HG03378 (cell line): Measurements from ENCODE around the gene C1orf167.

ENCODE experiments used
- ATAC-seq: cut with Tn5 transposase; IDR thresholded peaks from one replicate; pipeline ENCODE4 v1.9.1; 2021; ENCODE audit warnings: mild to moderate bottlenecking, moderate library complexity; ENCODE audit not compliant: unreplicated experiment

C1orf167 gene

GRCh38 chr1:11759791-11760190, 2.2 kb upstream of the C1orf167 start:
- ATAC-seq, result no peak

- no peak for ATAC-seq
These were observed 708 bp upstream of the C1orf167 start for GRCh38 chr1:11761285-11761684.

DNA sequence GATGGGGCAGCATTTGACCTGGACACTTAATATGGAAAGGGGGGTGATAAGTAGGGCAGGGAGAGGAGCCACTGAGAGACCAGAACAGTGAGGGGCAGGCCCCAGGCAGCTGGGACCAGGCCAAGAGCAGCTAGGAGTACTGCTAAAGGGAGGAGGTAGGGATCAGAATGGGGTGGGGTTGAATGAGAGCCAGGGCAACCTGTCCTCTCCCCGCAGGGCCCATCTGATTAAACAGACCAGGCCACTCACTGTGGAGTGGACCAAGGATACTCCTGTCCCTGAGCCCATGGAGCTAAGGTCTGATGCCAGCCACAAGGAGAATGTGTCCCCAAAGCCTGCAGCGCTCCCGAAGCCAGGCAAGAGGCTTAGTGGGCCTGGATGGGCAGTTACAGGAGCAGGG, 2.1 kb downstream of the C1orf167 start:
- ATAC-seq, result no peak

GRCh38 chr1:11764519-11764918, 2.5 kb downstream of the C1orf167 start:
- ATAC-seq, result no peak

GRCh38 chr1:11765661-11766428, 3.9 kb downstream of the C1orf167 start:
- no peak for ATAC-seq

DNA sequence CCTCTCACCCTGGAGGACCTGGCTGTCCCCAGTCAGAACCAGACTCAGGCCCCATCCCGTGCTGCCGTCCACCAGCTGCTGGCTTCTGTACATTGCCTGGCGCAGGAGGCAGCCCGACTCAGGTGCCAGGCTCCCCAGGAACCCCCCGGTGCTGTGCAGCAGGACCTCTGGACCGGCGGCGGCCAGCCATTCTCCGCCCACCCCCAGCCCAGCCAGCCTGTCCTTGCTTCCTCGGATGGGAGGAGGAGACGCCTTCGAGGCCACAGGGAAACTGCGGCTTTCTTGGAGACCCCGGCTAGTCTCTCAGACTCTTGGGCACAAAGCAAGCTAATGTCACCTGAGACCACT, 4.4 kb downstream of the C1orf167 start:
- ATAC-seq, result no peak

DNA sequence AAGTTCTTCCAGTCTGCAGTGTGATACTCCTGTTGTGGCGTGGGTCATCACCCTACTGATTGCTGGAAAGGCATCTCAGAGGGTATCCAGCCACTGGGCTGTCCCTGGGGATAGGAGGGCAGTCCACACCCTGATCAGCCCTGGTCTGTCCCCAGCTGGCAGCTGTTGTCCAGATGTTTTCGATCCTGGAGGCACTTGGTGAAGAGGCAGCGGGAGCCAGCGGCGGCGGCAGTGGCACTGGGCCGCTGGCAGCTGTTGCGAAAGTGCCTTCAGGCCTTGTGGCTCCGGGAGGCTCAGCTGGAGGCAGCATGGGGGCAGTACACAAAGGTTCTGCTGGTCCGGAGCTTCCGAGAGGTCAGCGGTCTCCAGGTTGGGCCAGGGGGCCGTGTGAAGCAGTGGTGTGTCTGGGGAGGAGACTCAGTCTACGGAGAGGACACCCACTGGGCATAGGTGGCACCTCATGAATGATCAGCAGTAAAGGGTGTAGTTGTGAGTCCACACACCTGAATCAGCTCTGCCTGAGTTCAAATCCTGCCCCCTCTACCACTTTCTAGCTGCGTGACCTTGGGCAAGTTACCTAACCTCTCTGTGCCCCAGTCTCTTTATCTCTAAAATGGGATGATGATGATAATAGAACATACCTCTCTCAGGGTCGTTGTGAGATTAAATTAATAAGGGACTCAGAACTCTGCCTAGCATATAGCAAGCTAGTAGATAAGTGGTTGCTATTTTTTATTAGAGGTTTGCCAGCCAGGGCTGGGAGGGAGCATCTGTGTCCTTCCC, 6.1 kb downstream of the C1orf167 start:
- ATAC-seq, result no peak

GRCh38 chr1:11768821-11769220, 6.8 kb downstream of the C1orf167 start:
- ATAC-seq, result no peak

DNA sequence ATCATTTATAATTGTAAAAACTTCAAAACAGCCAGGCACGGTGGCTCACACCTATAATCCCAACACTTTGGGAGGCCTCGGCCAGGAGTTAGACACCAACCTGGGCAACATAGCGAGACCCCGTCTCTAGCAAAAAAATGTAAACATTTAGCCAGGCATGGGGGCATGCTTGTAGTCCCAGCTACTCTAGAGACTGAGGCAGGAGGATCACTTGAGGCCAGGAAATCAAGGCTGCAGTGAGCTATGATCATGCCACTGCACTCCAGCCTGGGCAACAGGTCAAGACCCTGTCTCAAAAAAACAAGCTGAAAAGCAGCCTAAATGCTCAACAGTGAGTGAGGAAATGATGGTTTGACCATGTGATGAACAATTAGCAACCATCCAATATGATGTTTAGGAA, 7.3 kb downstream of the C1orf167 start:
- ATAC-seq, result no peak

- ATAC-seq, result no peak
These were observed 8.0 kb downstream of the C1orf167 start for GRCh38 chr1:11770011-11770410.

DNA sequence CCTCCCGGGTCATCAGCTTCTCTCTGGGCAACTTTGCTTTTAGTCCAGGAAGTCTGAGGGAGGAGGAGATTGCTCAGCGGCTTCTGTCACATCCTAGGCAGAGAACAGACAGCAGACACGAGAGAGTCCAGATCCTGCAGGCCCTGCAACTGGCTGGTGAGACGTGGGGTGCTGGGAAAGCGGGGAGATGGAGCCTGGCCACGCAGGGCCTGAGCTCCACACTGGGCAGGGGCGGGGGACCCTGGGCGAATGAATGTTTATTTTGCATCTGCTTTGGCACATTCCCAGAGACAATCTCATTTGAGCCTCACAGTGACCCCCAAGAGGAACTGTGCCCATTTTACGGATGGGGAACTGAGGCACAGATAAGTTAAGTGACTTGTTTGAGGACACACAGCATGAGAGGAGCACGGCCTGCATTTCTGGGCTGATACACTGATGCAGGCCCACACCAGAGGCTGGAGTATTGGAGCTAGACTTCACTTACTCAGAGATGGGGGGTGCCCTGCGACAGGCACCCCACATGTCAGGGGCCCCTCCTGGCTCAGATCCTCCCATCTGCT, 9.6 kb downstream of the C1orf167 start:
- ATAC-seq, result no peak

DNA sequence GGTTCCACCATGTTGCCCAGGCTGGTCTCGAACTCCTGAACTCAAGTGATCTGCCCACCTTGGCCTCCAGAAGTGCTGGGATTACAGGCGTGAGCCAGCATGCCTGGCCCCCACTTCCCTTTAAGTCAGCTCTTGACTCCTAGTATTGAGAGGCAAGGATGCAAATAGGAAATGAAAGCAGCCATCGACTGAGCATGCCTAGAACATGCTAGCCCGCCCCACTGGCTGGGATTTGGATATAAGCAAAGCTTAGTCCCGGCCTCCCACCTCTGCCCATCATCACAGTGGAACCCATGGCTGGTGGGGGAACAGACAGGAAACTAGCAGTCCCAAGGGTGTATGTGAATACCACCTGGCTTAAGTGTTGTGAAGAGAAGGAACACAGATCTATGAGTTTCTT, 10.5 kb downstream of the C1orf167 start:
- ATAC-seq, result no peak

DNA sequence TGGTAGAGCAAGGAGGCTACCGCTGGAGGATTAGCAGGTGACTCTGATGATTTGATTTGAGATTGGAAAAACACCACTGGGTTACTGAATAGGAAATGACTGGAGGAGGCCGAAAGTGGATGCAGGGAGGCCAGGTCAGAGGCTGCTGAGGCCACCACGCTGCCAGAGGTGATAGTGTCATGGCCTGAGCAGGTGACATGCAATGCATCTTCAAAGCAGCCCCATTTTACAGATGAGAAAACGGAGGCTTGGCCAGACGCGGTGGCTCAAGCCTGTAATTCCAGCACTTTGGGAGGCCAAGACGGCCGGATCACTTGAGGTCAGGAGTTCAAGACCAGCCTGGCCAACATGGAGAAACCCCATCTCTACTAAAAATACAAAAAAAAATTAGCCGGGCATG, 12.8 kb downstream of the C1orf167 start:
- ATAC-seq, result no peak

DNA sequence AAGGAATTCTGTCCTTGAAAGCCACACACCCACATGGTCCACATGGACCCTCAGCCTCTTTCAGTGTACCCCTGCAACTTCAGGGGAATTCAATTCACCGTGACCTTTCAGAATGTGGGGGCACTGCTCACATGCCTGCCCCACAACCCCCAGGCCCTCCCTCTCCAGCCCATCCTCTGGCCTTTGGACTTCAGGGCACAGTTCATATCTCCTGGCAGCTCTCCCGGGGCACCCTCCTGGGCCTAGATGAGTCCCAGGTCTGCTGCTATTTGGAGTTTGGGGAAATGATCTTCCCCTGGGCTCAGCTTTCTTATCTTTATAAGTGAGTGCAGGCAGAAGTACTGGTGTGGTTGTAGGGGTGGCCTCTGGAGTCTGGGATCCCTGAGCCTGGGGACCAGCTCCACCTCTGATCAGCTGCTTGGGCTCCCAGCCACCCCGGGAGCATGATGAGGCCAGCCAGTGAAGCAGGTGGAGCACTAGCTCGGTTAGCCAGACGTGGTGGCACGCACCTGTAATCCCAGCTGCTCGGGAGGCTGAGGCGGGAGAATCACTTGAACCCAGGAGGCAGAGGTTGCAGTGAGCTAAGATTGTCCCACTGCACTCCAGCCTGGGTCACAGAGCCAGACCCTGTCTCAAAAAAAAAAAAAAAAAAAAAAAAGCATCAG, 15.8 kb downstream of the C1orf167 start:
- ATAC-seq, result no peak

- no peak for ATAC-seq
These were observed 16.3 kb downstream of the C1orf167 start for GRCh38 chr1:11778336-11778735.

GRCh38 chr1:11778844-11779623, 17.0 kb downstream of the C1orf167 start:
- ATAC-seq, result no peak

GRCh38 chr1:11779715-11780379, 17.9 kb downstream of the C1orf167 start:
- no peak for ATAC-seq

- ATAC-seq, result no peak
These were observed 18.6 kb downstream of the C1orf167 start for GRCh38 chr1:11780380-11781147.

GRCh38 chr1:11781297-11781696, 19.3 kb downstream of the C1orf167 start:
- no peak for ATAC-seq
